GM18526 (cell line): Measurements from ENCODE around the gene ASCL2.
A peak's percentile ranks its signal among the peaks of the same experiment; 100 is the strongest.

Source experiments
- POLR2A ChIP-seq: IDR thresholded peaks from 3 replicates; pipeline ENCODE4 v1.6.1; 2011; ENCODE audit not compliant: insufficient read length; ENCODE audit errors: extremely low read depth

Gene ASCL2

DNA sequence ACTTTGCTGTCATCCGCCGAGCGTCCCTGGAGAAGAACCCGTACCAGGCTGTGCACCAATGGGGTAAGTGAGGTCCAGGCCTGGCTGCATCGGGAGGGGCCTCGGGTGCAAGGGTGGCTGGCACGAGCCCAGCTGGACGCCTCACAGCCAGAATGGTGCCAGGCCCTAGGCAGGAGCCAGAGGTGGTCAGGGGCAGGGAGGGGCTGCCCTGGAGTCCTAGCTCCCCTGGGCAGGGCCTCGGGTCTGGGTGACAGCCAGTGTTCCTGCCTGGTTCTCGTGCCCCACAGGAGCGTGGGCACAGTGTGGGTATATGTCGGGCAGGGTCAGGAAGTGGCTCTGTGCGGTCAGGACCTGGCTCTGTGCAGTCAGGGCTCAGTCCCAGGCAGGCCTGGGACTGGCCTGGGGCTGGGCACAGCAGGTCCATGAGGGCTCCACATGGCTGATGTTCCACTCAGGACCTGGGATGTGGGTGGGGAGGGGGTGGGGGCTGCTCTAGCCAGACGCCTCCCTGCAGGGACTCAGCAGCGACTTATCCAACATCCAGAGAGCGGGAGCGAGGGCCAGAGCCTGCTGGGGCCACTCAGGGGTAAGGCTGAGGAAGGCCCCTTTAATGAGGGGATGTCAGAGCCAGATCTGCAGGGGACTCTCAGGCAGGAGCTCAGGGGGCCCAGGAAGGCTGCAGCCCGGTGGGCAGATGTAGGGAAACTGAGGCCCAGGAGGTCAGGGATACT, 32.7 kb upstream of the ASCL2 start:
- TF ChIP-seq POLR2A: no peak

DNA sequence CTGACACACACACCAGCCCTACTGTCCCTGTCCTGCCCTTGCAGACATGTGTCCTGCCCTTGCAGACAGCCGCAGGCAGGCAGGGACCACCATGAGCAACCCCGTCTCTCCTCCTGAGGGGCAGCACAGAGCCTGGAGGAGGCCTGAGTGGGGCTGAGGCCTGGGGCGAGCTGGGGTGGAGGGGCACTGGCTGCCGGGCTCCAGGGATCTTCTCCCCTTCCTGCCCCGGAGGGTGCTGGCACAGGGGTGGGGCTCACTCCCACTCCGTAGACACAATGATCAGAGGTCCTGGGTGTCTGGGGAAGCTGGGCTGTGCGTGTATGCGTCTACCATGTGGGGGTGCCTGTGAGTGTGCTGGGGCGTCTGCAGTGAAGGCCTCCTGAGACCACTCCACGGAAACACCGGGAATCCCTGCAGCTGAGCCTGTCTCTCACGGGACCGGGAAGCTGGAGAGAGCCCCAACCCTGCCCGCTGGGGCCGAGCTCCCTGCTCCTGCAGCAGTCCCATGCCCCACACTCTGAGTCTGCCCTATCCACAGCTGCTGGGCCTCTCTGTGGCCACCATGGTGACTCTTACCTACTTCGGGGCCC, 32.0 kb upstream of the ASCL2 start:
- TF ChIP-seq POLR2A: no peak

DNA sequence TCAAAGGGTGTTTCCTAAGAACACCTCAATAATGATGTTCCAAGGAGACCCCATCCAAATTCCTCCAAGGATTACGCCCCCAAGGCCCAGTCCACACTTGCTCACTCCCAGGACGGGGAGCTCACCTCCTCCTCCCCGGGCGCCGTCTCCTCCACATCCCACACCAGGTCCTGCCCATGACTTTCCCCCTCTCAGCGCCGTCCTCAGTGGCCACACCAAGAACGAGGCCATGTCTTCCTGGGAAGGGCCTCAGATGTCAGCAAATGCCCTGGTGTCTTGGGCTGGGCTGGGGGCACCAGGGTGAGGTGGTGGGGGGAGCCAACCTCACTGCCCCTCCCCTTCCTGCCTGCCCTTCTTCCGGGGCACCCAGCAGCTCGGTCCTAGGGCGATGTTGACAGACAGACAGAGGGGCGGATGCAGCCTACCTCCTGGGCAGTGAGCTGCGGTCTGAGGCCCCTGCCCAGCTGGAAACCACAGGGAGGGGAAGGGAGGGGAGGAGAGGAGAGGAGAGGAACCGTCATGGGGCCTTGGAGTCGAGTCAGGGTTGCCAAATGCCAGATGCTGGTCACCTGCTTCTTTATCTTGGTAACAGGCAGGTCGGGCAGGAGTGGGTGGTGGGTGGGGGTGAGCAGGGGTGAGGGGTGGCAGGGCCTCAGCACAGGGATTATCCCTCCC, 31.4 kb upstream of the ASCL2 start, which contains the start of the genes C11orf21 and TSPAN32:
TSS of gene C11orf21 (minus strand) at position 288 of the 675 bp plus-strand sequence. CDS start at position 178, 110 bp downstream.
TSS of gene TSPAN32 (plus strand) at position 383 of the 675 bp plus-strand sequence. CDS start at position 520, 137 bp downstream.
- peak; percentile 40 for TF ChIP-seq POLR2A

DNA sequence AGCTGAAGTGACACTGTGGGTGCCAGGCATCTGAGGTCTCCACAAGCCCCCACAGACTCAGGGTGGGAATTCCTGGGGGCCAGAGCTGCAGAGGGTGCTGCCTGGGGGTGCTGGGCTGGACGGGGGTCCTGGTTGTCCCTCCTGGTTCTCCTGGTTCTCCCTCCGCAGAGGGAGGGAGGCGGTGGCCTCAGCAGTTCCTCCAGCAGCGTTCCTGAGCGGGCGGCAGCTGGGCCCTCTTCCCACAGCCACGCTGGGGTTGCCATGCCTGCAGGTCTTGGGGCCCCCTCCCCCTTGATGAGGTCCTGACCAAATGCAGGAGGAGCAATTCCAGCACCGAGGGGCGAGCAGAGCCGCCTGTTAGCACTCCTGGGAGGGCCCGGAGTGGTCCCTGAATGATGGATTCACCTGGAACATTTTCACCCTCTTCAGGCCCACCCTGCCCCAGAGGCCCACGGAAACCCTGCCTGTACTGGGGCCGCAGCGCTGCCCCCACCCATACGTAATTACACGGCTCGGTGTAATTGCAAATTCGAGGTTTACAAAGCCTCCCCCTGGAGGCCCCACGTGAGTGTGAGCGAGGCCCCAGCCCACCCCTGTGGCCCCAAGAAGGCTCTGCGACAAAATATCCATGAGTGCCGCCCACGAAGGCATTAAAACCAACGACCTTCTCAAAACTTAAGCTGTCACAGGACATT, 30.7 kb upstream of the ASCL2 start:
- no peak for TF ChIP-seq POLR2A

DNA sequence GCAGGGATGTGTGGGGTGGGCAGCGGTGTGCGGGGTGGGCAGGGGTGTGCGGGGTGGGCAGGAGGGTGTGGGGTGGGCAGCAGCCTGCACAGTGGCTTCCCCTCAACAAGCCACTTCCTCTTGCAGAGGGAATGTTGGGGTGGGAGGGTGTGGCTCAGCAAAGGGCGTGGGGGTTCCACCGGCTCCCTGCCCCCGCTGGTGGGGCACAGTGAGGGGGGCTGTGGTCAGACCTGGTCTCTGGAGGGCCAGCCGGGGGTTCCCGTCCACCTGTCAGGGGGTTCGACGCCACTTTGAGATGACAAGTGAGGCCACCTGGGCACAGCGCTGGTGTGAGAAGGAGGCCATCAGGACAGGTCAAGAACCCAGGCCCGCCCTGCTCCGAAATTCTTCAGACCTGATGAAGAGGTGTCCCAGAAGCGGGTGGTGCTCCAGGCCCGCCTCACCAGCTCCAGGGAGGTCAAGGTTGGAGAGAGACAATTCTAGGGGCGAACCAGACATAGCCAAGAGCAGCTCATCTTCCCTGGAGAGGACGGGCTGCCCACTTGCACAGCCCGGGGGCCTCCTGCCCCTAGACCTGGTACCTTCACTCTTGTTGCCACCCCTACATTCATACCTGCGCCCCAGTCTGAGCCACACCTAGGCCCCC, 30.0 kb upstream of the ASCL2 start:
- TF ChIP-seq POLR2A: no peak

DNA sequence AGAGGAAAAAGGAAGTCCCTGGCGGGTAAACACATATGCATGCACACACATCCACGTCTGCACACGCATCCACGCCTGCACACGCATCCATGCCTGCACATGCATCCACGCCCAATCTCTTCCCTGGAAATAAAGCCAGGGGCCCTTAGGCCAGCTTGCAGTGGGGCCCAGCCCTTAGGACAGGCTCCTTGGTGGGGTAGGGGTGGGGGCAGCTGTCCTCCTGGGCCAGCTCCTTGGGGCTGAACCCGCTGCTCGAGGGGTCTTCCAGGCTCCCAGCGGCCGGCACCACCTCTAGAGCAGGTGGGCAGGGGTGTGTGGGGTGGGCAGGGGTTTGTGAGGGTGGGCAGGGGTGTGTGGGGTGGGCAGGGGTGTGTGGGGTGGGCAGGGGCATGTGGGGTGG, 29.4 kb upstream of the ASCL2 start:
- no peak for TF ChIP-seq POLR2A

DNA sequence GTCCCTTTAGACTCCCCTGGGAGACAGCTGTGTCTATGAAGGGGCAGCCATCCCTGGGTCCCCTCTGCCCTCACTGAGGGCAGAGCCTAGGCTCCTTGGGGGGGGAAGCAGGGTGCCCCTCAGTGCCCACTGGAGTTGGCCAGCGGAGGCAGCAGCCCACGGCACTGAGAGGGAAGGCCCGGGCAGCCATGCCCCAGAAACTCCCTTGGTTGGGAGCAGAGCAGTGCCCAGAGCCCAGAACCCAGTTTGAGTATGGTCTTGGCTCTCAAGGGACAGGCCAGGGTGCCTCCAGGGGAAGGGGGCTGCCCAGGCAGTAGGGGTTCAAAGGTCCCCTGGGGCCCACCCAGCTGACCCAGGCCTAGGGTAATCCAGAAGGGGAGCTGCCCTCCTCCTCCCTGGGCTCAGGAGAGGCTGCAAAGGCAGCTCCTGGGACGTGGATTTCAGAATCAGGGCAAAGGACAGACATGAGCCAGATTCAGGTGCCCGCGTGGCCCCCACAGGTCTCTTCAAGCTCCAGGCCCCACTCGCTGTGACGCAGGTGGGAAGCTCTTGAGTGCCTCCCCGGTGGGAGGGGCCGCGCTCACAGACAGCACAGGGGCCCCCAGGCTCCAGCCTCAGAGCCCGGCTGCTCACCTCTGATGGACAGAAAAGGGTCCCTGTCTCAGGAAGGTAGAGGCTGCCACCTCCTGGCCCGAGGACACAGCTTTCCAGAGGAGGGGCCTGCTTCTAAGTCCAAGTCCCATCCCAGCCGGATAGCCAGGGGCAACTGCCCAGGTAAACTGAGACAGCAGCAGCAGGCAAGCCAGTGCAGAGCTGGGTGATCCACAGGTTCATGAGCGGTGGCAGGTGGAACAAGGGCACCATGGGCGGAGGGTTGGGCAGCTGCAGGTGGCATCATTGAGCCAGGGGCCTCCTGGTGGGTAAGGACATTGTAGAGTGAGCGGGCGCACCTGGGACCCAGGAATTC, 28.7 kb upstream of the ASCL2 start:
- no peak for TF ChIP-seq POLR2A

DNA sequence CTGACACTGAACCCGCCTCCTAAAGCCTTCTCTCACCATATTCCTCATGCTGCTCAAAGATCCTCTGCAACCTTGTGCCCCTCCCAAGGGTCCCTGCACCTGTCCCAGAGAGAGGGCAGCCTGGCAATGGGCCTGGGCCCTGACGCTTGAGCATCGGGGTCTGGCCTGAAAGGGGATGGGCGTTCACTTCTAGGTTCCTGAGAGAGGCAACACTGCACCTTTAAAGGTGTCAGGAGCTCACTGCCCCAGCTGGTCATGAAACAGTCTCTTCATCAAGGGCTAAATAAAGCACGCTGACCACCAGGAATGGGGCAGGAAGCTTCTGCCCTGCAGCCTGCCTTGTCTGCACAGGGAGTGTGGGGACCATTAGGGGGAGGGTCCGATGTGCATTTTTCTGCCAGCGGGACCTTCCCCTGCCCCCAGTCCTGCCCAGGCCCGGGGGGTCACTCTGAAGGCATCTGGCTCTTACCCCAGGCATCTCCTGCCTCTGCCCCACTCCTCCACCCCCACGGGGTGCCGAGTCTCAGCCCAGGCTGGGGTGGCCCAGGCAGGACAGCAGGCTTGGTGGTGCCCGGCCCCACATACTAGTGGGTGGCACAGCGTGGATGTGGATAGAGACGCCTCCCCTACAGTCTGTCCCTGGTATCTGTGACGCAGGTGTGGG, 27.9 kb upstream of the ASCL2 start:
- no peak for TF ChIP-seq POLR2A

DNA sequence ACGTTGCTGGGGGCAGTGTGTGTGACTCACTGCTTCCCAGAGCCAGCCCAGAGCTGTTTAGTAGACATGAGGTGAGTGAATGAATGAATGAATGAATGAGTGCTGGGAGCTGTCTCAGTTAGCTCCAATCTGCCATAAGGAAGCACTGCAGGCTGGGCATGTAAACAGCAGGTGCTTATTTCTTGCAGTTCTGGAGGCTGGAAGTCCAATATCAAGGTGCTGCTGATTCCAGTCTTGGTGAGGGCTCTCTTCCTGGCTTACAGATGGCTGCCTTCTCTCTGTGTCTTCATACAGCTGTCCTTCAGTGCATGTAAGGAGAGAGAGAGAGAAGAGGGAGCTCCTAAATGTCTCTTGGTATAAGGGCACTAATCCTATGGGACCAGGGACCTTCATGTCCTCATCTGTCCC, 27.2 kb upstream of the ASCL2 start:
- TF ChIP-seq POLR2A: no peak

DNA sequence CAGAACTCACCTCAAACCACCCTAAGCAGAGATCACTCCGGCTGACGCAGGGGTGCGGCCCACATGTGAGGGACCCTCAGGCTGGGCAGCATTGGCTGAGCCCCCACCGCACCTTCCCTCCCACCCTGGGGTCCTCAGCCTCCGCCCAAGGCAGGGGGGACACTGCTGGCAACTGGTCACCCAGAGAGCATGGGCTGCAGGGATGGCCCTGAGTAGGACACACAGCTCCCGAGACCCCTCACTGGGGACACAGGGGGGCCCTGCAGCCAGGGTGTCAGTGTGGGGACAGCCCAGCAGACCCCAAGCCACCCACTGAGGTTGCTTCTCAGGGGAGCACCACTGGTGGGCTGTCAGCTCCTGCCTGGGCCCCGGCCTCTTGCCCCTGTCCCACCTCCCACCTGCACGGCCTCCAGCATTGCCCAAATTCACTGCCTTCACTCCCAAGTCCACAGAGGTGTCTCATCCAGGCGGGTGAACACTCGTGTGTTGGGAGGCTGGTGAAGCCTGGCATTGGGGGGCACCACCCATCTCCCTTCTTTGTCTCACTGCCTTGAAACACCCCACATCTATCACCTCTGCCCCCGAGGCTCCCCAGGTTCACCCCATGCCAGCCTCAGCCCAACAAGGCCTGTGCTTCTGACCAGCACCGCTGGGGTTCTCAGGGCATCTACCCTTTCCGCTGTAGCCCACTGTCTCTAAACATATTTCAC, 26.7 kb upstream of the ASCL2 start:
- no peak for TF ChIP-seq POLR2A

DNA sequence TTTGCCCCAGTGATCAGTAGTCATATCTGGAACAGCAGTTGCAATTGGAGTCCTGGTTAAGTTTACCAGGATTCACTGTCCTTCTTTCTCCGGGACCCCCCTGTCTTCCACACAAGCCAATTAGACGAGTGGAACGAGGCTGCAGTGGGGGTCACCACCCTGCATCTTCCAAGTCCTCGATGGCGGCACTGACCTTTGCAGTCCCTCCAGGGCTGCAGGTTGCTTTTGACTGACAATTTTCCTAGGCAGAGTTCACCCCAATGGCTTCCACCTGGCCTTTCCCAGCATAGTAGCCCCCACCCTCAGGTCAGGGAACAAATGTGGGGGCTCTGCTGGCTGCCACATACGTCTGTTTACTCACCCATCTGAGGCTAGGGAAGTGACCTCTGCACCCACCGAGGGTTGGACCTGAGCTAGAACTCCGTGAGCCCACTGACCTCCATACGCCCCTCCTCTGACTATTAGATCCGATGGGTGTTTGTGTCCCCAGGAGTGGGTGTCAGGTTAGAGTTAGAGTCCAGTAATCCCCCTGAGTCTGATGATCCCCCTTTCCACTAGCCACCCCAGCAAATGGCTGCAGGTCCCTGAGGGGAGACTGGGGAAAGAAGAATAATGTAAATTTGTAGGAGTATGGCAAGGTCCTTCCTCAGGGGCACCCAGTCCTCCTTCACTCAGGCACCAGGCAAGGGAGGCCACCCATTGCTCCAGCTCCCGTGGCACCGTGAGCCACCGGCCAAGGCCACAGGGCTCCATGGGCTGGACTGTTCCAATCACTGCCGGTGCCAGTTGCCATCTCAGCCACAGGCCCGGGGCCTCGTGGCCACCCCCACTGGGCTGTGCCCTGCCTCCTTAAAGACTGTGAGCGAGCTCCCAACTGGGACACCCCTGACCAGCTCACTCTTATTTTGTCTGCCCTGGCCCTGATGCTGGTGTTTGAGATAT, 25.9 kb upstream of the ASCL2 start:
- TF ChIP-seq POLR2A: no peak

DNA sequence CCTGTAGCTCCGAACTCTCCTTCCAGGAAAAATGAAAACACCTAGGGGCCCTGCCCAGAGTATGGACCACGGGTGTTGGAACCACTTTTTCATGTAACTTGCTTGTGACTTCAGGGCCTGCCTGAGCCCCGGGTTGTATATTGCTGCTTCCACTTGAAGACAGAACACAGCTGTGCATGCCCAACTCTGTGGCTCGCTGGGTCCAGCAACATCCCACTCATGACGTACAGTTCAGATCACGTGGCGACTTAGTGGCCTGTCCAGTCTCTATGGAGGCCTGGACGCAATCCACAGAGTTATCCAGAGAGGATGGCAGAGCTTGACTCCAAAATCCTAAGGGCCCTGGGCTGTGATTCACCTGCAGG, 24.5 kb upstream of the ASCL2 start:
- no peak for TF ChIP-seq POLR2A
